Fibroblast of the conjunctiva (primary cell): ENCODE measurements around the gene RXFP4.
A peak's percentile ranks its signal among the peaks of the same experiment; 100 is the strongest.

Experiments
- DNase-seq: peaks from one replicate; pipeline ENCODE4 v3.0.0-alpha.2; 2010; ENCODE audit warnings: low read depth

Gene RXFP4

DNA sequence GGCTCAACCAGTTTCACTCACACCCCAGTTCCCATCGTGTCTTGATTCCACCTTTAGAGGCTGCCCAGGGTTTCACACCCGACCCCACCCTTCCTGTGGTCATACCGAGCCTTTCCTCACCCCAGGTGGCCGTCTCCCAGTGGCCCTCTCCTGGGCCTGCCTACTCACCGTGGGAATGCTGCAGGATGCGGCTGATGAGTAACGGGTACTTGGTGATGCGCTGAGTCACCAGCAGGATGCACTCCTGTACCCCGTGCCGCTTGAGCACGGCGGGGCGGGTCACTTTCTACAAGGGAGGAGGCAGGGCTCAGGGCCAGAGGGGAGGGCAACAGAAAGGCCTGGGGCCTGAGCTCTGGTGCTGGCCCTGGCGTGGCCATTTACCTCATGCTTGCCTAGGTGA, 20.5 kb downstream of the RXFP4 start:
- peak; percentile 83 for DNase-seq

DNA sequence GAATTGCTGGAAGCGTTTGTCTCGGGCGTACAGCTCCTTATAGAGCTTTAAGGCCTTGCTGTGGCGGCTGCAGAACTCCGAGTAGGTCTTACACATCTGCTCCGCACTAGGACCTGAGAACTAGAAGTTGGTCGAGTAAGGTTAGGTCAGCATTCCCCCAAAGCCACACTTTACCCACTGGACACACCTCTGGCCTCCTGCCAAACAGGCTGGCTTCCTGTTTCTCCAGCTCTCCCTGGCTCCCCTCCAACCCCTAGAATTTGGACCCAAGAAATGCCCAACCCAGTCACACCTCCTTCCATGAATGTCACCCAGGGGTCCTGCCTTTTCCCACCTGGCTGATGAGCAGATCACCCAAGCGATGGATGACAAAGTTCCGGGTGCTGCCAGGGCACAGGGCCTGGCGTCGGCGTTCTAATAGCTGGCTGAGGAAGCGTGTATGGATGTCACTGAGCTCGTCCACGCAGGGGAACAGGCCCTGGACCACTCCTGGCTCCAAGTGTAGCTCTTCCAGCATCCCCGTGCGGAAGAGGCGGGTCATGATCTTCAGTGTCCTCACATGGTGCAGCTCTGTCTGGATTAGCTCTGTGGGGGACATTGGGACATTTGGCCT, 21.3 kb downstream of the RXFP4 start:
- DNase-seq, result no peak

DNA sequence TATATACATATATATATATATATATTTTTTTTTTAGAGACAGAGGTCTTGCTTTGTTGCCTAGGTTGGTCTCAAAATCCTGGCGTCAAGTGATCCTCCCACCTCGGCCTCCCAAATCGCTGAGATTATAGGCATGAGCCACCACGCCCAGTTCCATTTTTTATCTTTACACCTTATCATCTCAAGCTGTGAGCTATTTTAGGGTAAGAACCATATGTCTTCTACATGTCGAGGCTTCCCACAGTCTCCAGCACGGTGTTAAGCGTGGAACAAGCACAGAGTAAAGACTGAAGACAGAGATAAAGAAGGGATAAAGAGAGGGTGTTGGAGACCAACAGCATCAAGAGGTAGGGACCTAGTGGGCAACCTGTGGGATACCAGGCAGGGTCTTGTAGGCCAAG, 22.8 kb downstream of the RXFP4 start:
- DNase-seq, result no peak

DNA sequence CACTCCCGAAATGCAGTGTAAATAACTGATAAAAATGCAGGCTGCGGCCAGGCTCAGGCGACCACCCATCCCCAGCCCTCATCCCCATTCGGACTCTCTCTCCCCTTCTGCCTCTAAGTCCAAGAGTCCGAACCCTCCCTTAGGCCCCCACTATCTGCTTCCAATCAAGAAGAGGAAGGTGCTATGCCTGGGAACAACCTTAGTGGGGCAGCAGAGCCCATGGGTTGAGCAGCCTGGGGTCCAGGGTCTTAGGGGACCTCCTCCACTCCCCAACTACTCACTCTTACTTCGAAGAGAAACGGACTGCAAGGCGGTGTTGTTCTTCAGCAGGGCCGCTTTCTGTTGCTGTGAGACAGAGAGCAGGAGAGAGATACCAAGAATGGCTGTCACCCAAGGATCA, 24.7 kb downstream of the RXFP4 start:
- DNase-seq, result no peak

DNA sequence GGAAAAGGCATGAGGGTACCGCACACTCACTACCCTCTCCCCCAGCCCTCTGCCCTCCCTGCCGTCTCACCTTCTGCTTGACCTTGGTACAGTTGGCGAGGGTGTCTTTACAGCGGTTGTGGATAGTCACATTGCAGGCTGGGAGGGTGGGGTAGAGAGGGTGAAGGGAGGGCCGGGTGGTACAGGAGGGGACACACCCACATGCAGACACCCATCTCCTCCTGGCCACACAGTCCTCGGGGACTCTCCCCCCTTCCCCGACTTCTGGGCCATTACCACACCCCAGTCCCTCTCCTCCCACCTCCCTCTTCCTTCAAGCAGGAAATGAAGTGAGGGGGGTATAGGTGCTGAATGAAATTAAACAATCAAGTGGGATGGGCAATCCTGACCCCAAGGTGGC, 25.3 kb downstream of the RXFP4 start:
- no peak for DNase-seq

DNA sequence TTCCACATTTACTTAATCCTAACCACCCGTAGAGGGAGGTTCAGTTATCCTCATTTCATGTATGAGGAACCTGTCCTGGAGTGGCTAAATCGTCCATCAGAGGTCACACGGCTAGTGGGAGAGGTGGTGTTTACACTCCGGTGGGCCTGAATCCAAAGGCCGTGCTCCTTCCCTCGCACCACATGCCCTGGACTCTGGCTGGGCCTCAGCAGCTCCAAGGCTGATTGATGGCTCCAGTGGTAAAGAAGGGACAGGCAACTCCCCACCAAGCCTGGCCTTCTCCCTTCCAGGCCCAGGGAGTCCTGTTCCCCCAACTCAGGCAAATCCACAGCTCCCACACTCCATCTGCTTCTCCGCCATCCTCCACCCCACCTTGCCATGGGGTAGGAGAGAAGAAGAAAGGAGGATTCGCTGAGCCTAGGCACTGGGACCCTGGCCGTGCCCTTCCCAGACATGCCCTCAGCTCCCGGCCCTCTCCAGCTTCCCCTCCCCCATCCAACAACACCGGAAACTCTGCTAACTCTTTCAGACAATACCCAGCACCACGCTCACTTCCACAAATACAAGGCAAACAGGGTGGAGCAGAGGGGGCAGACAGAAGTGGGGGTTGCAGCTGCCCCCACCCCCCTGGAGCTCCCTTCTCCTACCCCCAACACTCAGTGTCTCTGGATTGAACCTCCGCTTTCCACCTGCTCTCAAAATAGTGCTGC, 26.1 kb downstream of the RXFP4 start:
- DNase-seq, result no peak

DNA sequence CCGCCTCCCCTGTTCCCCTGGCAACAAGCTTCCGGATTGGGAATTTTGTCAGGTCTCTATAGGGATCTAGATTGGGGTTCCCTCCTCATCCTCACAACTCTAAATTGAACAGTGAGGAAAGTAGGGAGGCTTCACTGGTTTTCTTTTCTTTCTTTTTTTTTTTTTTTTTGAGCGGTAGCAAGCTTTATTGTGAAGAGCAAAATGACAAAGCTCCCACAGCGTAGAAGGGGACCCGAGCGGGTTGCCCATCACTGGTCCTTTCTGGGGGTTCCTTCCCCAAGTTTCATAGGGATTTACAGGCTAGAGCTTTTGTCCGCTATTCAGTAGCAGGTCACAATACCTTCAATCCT, 26.6 kb downstream of the RXFP4 start:
- no peak for DNase-seq

DNA sequence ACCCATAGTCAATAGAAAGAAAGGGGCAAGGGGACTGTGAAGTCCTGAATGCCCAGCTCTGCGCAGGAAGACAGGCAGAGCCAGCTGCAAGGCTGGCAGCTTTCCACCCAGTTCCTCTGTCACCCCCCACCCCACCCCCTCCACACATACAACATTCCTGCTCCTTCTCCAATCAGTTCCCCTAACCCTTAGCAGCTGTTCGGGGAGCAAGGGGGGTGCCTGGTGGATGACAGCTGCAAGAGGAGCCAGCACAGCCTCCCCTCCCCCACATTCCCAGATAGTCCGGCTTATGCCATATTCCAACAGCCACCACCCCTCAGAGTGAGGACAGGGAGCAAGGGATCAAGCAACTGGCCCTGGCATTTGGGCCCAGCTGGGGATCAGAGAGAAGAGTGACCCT, 27.2 kb downstream of the RXFP4 start:
- no peak for DNase-seq

DNA sequence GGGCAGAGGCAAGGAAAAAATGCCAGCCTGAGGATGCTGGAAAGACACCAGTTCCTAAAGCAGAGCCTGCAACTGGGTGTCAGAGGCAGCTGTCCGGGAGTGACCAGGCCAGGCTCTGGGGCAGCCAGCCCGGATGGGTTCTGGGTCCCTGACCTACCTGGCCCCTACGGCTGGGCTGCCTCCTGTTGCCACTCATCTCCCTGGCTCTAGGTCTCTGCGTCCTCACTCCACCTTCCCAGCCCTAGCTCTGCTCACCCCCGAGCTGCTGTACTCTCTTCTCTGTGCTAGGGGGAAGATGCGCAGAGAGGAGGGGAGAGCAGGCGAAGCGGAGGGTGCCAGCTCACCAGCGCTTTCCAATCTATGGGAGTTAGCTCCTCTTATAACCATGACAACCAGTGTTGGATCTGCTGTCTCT, 27.9 kb downstream of the RXFP4 start:
- no peak for DNase-seq

DNA sequence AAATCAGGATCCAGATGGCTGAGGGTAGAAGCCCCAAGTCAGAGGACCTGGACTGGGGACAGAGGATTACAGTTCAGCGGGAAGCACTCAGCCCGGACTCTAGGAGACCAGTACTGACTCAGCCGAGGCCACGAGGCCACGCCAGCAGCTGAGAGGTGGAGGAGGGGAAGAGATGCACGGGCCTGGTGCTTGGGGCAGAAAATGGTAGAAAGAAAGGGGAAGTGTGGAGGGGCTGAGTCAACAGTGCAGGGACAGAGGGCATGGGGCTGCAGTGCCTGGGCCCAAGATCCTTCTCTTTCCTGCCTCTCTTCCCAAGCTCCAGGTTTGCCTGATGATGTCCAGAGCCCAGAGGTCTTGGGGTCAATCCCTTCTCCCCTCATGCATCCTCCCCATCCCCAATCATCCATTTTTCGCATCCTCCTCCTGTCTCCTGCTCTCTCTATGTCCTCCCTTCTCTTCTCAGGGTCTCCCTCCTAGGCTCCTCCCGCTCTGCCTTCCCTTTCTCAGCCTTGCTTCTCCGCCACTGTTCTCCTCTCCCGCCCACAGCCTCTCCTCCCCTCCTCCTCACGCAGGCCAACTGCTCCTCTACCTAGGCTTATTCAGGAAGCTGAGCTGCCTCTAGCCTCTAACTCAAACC, 29.2 kb downstream of the RXFP4 start:
- peak; percentile 59 for DNase-seq

DNA sequence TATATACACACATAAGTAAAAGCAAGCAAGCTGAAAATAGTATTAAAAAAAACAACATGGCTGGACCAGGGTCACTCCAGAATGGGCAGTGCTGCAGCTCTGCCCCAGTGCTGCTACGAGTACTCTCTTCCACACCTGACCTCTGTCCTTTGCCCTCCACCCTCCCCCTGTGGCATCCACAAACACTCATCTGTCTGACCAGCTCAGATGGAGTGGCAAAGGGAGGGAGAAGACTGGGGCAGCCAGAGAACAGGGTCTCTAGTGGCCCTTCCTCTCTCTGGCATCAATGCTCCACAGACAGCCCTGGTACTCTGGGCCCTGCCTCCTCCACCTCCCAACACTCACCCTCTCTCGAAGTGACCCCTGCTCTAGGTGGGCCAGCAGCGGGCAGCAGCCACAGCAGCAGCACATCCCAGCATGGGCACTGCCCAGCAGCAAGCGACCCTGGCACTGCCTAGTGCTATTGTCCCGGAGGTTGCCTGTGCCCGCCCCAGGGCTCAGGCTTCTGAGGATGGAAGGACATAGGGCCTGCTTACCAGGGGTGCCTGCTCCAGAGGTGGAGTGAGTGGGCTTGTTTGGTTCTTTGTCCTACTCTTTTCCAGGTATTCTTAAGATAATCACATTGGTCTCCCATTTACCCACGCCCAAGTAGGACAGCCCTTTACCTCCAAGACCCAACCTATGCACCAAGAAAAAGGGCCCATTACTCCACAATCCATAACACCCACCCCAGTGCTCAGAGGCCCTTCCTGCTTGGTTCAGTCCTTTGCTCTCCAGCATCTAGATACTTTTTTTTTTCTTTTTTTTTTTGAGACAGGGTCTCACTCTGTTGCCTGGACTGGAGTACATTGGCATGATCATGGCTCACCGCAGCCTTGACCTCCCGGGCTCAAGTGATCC, 30.7 kb downstream of the RXFP4 start:
- DNase-seq, result no peak

DNA sequence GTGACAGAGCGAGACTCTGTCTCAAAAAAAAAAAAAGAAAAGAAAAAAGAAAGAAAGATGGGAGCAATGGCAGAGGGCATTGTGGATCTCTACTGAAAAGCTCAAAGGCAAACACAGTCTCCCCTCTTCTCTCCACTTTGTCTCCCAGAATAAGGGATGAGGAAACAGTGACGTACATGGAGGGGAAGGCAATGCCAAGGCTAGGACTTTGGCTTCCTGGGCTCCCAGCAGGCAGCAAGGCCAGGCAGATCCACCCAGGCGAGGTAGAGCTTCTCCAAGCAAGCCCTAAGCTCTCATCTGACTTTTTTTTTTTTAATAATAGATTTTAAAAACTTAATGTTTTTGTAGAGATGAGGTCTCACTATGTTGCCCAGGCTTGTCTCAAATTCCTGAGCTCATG, 32.3 kb downstream of the RXFP4 start:
- no peak for DNase-seq

DNA sequence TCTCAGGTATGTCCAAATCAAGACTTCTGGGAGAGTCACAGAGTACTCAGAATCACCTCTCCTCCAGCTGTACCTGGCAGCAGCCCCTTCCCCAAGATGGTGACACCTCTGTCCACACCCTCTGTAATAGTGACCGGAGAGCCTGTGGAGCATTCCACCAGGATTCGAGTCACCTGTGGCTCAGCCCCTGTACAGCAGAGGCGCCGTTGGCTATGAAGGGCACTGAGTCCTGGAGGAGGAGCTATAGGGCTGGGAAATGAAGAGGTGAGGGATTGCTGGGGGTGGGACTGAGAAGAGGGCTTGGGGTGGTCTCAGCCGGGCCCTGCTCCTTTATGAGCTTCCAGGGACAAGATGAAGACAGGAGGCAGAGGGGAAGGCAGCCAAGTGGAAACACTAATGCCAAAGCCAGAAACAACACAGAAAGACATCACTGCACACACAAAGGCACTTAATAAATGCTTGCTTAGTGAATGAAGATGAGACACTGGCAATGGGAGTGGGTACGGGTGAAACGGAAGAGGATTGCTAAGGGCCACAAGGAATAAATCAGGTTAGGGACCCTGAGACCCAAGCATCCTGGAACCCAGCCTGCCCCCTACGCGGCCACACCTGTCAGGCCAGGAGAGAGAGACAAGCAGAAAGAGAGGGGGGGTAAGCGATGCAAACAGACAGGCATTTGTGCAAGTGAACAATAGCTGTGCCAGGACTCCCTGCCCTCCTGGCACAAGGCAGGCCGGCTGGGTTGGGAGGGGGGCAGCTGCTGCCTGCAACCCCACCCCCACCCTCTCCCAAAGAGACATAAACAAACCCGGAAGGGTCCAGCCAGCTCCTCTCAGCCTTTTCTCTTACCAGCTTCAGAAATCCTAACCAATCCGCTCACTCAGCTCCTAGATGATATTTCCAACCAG, 33.0 kb downstream of the RXFP4 start:
- DNase-seq, result no peak

DNA sequence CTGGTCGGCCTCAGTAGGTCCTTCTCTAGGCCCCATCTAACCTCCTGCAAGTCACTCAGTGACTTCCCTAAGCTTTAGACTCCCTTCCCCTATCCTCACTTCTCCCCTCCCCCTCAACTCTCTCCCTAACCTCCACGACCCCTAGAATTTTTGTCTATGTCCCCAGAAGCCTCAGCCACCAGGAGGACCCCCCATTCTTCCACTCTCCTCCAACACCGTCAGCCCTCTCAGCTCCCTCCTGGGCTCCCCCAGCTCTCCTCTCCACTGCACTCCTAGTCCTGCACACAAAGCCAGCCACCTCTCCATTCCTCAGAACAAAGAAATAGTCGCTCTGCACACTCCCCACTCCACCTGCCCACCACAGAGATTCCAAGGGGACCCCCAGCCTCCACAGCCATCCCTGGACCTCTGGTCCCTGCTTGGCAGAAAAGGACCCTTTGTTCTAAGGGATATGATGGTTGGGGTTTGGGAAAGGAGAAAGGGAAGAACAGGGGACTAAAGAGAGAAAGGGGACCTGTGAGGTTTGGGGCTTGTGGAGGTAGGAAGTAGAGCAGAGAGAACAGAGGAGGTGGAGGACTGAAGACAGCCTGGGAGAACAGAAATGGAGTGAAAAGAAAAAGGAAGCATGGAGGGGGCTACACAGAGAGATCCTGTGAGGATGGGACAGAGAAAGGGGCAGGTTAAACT, 34.1 kb downstream of the RXFP4 start:
- no peak for DNase-seq

DNA sequence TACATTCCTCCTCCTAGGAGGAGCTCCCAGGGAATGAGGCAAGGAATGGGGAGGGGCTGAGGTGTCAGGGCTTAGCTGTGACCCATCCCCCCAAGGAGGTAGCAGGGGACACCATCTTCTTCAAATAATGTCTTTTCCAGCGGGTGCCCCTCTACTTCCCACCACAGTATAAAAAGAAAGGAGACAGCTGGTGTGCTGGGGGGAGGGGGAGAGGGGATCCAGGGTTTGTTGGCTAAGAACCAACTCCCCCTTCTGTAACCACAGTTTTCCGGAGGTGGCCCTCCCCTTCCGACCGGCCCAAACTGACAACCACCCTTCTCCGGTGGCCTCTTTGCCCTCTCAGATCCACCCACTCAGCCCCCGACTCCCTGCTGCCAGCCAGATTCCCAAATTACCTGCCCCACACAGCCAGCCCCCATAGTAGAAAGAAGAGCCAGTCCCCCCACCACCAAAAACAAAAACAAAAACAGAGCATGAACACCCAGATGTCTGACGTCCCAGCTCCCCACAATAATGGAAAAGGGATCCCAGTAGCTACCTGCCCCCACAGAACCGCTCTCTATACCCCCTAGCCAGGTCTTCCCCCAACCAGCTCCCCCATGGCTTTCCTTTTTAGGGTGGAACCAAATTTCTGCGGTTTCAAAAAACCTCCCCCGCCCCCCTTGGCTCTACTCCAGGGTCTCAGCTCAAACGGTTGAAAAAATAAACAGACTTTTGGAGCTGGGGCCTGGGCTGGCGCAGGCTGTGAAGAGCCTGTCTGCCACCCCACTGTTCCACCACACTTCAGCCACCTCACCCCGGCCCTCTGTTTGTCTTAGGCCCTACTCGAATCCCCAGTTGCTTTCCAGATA, 34.8 kb downstream of the RXFP4 start:
- peak; percentile 54 for DNase-seq

DNA sequence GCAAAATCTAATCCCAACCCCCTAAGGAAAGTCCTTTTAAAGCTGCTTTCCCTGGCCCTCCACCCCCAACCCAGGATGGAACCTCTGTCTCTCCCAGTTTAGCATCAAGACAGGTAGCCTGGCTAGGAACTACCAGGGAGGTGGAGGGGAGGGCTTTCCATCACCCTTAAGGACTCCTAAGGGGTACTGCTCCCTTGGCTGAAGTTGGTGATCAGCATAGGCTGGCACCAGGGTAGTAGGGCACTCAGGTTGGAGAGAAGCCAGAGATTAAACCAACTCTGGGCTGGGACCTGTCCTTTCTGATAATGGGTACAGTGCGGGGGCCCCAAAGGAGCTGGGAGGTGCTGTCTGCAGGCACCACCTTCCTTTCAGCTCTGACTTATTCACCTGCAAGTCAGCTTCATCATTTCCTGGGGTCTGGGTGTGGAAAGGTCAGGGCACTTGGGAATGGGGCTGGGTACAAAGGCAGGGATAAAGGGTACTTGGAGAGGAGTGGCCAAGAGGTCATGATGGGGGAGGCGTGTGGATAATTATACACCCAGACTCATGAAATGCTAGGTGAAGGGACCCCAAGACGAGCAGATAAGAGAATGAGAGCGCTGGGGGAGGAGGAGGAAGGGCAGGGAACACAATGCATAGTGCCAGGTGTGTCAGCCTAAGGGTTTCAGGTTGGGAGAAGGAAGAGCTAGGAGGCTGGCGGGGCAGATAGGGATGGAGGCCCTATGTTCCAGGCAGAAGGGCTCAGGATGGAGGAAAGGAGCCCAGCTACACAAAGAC, 35.7 kb downstream of the RXFP4 start:
- DNase-seq, result no peak

DNA sequence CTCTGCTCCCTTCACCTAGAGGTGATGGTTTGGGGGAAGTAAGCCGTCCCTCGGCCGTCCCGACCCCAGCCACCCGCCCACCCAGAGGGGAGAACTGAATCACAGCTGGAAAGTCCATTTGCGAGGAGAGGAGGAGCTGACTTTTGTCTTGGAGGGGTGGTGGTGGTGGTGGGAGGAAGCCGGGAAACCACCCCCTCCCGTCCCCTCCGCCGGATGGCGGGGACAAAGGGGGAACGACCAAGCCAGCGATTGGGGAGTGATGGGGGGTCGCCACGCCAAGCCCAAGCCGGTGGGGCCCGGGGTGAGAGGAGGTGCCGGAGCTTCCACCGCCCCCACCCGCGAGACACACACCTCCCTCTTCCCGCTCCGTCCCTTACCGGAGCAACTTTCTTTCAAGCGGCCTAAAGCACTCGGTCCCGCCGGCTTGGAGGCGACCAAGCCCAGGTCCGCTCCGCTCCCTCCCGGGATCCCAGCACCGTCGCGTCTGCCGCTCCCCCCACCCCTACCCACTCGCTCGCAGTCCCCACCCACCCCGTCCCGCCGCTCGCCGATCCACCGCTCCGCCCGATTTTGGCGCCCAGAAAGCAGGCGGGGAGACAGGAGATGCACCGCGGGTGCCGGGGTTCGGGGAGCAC, 36.4 kb downstream of the RXFP4 start:
- DNase-seq, result no peak

DNA sequence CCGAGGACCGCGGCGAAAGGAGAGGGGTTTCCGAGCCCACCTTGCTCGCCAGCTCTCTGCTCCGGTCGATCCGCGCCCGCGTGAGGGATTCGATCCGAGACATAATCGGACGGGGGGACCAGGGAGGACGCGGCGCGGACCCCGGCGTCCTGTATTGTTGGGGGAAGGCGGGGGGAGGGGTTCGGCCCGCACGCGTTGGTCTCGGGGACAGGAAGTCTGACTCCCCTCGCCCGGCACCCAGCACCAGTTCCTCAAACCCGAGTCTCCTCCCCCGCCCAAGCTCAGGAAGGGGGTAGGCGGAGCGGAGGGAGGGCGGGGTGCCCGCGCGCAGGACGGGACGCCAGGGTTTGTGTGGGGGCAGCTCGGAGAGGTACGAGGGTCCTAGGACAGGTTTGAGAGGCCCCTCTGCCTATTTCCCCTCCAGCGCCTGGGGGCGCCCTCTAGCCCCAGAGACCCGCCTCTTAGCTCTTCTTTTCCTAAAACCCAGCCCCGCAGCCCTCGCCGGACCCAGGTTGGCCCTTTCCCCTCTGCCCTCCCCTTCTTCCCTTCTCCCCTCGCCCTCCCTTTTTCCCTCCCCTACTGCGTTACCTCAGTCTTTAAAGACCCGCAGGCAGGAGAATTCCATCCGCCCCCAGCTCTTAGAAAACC, 37.0 kb downstream of the RXFP4 start, which contains the start of gene ARHGEF2:
Gene ARHGEF2 (minus strand): TSS at position 223 of the 648 bp plus-strand sequence. CDS start 120 bp downstream, at position 103.
- no peak for DNase-seq
